Type B pancreatic cell (in vitro differentiated cells): ENCODE measurements around the gene CCDC174. TPM values are rescaled to one million over a fixed set of nuclear protein-coding genes. Genes with fewer than 3 reads are reported as not detected.

Experiments used
- DNase-seq: peaks from one replicate; pipeline ENCODE4 v3.0.0; 2021; ENCODE audit warnings: mixed read lengths; ENCODE audit not compliant: unreplicated experiment; ENCODE audit errors: extremely low spot score
- H3K27ac Mint-ChIP-seq: 2 replicates; pipeline ENCODE4 v1.8.0; 2021; ENCODE audit warnings: mild to moderate bottlenecking, mixed read lengths
- H3K27me3 Mint-ChIP-seq: 2 replicates; pipeline ENCODE4 v1.8.0; 2021; ENCODE audit warnings: mixed read lengths
- H3K36me3 Mint-ChIP-seq: 2 replicates; pipeline ENCODE4 v1.8.0; 2021; ENCODE audit warnings: mixed read lengths
- H3K4me1 Mint-ChIP-seq: one replicate; pipeline ENCODE4 v1.8.0; 2021; ENCODE audit warnings: mixed read lengths; ENCODE audit not compliant: unreplicated experiment
- H3K4me3 Mint-ChIP-seq: 2 replicates; pipeline ENCODE4 v1.8.0; 2021; ENCODE audit warnings: mild to moderate bottlenecking, mixed read lengths
- H3K9me3 Mint-ChIP-seq: 2 replicates; pipeline ENCODE4 v1.8.0; 2021; ENCODE audit warnings: mixed read lengths
- total RNA-seq: library from RNA; stranded (reverse); gene quantifications from 2 replicates; pipeline ENCODE4 v1.2.1, GENCODE V29; 2021; ENCODE audit warnings: low replicate concordance
- TF ChIP-seq, protein P1 (sequence below): fragments of 200-600 bp; sonication (generic); conservative IDR thresholded peaks from 2 replicates; pipeline ENCODE4 v1.5.0; 2021; ENCODE audit warnings: antibody characterized with exemption, mild to moderate bottlenecking

The CCDC174 gene
- total RNA-seq, 1 donor from 2014 or later = 23.2 TPM

DNA sequence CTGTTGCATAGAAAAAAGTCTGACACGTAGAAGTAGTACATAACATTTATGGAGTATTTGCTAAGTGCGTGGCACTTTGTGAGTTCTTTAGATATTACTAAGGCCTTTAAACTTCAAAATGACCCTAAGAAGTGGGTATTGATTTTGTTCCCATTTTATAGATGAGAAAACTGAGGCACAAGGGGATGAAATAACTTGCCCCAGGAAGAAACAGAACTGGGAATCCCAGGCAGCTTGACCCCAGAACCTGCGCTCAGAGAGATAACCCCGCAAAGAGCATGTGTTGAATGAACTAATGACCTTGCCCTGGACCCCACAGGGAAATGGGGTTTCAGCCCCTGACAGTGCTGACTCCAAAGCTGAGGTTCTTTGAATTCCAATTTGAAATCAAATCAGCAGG, 30.5 kb upstream of the CCDC174 start:
- no peak overlapping the region for H3K27ac Mint-ChIP-seq
- no peaks in the 10 kb centered on the region for H3K36me3 Mint-ChIP-seq
- no peak overlapping the region for H3K4me3 Mint-ChIP-seq
- H3K9me3 Mint-ChIP-seq = no peaks in the 10 kb centered on the region
- TF ChIP-seq, protein P1, sequence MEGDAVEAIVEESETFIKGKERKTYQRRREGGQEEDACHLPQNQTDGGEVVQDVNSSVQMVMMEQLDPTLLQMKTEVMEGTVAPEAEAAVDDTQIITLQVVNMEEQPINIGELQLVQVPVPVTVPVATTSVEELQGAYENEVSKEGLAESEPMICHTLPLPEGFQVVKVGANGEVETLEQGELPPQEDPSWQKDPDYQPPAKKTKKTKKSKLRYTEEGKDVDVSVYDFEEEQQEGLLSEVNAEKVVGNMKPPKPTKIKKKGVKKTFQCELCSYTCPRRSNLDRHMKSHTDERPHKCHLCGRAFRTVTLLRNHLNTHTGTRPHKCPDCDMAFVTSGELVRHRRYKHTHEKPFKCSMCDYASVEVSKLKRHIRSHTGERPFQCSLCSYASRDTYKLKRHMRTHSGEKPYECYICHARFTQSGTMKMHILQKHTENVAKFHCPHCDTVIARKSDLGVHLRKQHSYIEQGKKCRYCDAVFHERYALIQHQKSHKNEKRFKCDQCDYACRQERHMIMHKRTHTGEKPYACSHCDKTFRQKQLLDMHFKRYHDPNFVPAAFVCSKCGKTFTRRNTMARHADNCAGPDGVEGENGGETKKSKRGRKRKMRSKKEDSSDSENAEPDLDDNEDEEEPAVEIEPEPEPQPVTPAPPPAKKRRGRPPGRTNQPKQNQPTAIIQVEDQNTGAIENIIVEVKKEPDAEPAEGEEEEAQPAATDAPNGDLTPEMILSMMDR = no peak
- DNase-seq = no peak
- H3K4me1 Mint-ChIP-seq = peaks cover 10% of the 10 kb centered on the region
- H3K27me3 Mint-ChIP-seq = no peaks in the 10 kb centered on the region

DNA sequence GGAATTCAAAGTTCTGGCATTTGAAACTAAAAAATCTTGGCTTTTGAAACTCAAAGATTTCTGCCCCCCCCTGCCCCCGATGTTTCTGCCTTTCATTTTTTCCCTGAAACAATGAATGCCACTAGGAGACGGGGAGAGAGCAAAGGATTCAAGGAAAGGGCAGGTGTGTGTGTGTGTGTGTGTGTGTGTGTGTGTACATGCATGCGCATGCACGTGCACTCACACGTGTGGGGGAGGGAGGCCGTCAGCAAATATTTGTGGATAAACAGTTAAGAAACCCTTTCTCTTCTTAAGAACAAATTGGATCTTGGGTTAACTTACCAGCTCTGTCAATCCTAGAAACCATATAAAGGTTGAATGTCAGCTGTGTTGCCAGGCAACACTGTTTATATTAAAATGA, 29.2 kb upstream of the CCDC174 start:
- Mint-ChIP-seq H3K4me1 (peaks cover 12% of the 10 kb centered on the region), H3K27ac (no peak overlapping the region), H3K9me3 (no peaks in the 10 kb centered on the region), H3K36me3 (no peaks in the 10 kb centered on the region), H3K4me3 (no peak overlapping the region), H3K27me3 (peaks cover 3% of the 10 kb centered on the region)
- DNase-seq = no peak
- TF ChIP-seq, protein P1 = no peak

DNA sequence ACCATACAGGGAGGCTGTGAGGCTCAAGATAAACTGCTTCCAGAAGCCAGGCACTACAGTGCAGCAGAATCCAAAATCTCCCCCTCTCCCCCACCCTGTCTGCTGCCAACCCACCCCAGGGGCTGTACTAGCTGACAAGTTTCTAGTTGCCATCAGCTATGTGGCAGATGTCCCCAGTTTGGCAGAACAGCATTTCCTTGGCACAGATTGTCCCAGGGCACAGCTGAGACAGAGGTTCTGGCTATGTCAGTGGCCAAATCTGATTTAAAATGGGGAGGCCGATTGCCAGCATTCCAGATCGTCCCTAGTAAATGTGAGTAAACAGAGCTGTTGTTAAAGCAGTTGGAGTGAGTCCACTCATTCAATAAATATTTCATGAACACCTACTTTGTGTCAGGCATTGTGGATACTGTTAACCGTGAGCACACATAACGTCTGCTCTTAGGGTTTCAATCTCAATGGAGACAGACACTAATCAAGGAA, 28.0 kb upstream of the CCDC174 start:
- no peak overlapping the region for H3K27ac Mint-ChIP-seq
- H3K36me3 Mint-ChIP-seq = no peaks in the 10 kb centered on the region

DNA sequence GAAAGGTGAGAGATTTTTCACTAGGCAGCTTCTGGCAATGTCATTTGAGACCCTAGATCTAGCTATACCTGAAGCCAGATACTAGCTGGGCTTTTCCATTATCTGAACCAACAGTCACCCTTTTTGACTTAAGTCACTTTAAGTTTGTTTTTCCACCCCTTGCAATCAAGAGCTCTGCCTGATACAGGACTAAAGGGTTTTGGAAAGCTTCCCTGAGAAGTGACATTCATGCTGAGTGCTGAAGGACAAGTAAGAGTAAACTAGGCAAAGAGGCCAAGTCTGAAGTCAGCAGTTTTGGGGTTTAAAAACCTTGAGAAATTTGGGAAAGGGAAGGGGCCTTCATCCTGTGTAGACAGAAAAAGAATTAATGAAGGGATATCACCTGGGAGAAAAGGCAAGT, 27.1 kb upstream of the CCDC174 start:
- DNase-seq = no peak
- TF ChIP-seq, protein P1 = no peak
- no peak overlapping the region for H3K27ac Mint-ChIP-seq
- H3K4me3 Mint-ChIP-seq = no peak overlapping the region
- H3K9me3 Mint-ChIP-seq = peaks cover 5% of the 10 kb centered on the region
- peaks cover 4% of the 10 kb centered on the region for H3K27me3 Mint-ChIP-seq
- H3K4me1 Mint-ChIP-seq = peaks cover 14% of the 10 kb centered on the region
- no peaks in the 10 kb centered on the region for H3K36me3 Mint-ChIP-seq

More for the DNA sequence above, 28.0 kb upstream of the CCDC174 start:
- H3K9me3 Mint-ChIP-seq = peaks cover 5% of the 10 kb centered on the region
- H3K4me3 Mint-ChIP-seq = no peak overlapping the region
- DNase-seq = no peak
- TF ChIP-seq, protein P1 = no peak
- H3K4me1 Mint-ChIP-seq = peaks cover 14% of the 10 kb centered on the region
- peaks cover 3% of the 10 kb centered on the region for H3K27me3 Mint-ChIP-seq

DNA sequence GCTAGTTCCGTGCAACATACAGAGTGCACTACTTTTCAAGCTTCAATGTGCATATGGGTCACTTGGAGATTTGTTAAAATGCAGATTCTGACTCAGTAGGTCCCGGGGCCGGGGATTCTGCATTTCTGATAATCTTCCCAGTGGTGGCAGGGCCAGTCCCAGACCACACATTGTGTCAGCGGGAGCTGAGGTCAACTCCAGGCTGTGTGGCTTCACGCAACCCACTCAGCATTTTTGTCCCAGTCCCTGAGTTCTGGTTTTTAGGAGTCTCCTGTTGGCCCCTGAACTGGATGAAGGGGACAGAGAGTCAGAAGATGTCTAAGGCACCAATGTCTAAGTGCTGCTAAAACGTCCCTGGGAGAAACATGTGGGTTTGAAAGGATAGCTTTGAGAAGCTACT, 26.1 kb upstream of the CCDC174 start:
- Mint-ChIP-seq H3K27ac (no peak overlapping the region), H3K36me3 (no peaks in the 10 kb centered on the region), H3K4me1 (peaks cover 9% of the 10 kb centered on the region), H3K4me3 (no peak overlapping the region), H3K27me3 (peaks cover 9% of the 10 kb centered on the region), H3K9me3 (peaks cover 5% of the 10 kb centered on the region)
- DNase-seq = no peak
- TF ChIP-seq, protein P1 = no peak

DNA sequence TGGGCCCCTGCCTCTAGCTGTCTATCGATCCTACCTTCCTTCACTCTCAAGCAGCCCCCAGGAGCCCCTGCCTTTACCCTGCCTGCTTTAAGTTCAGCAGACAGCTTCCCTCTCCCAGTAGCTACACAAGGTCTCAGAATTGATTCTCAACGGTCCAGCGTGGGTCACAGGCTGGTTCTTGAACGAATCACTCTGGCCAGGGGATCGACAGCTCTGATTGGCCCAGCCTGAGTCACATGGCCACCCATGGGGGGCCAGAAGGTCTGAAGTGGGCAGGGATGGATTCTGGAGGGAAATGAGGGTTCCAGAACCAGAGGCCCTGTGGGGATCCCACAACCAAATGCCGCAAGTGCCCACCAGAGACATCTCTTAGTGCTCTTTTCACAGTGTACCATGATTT, 23.7 kb upstream of the CCDC174 start:
- no peak overlapping the region for H3K4me3 Mint-ChIP-seq
- no peaks in the 10 kb centered on the region for H3K36me3 Mint-ChIP-seq
- peaks cover 9% of the 10 kb centered on the region for H3K4me1 Mint-ChIP-seq
- peaks cover 25% of the 10 kb centered on the region for H3K27me3 Mint-ChIP-seq
- peaks cover 5% of the 10 kb centered on the region for H3K9me3 Mint-ChIP-seq
- no peak for DNase-seq
- TF ChIP-seq, protein P1 = no peak
- no peak overlapping the region for H3K27ac Mint-ChIP-seq
